Colonic mucosa (tissue), 4 donors: ENCODE results near the gene PARD3B. TPM values are rescaled to one million over a fixed set of nuclear protein-coding genes. Genes with fewer than 3 reads are reported as not detected.

Source experiments
- DNase-seq: peaks from one replicate; pipeline ENCODE4 v3.0.0-alpha.2; 2020
- H3K27ac ChIP-seq: fragments of 200-600 bp; one replicate; pipeline ENCODE4 v1.8.0; 2021
- H3K27me3 ChIP-seq: fragments of 200-600 bp; one replicate; pipeline ENCODE4 v1.8.0; 2021
- H3K36me3 ChIP-seq: fragments of 200-600 bp; one replicate; pipeline ENCODE4 v1.8.0; 2021
- H3K4me1 ChIP-seq: fragments of 200-600 bp; one replicate; pipeline ENCODE4 v1.8.0; 2021; ENCODE audit warnings: mild to moderate bottlenecking
- H3K4me3 ChIP-seq: fragments of 200-600 bp; one replicate; pipeline ENCODE4 v1.8.0; 2021
- H3K9ac ChIP-seq, 2 donors: one replicate each; pipeline ENCODE4 v1.7.0; 2013; ENCODE audit warnings: control low read depth in 2 of 2, low read depth in 2 of 2, low read length in 2 of 2
- H3K9me3 ChIP-seq: fragments of 200-600 bp; one replicate; pipeline ENCODE4 v1.8.0; 2021
- CTCF ChIP-seq: fragments of 200-600 bp; IDR thresholded peaks from one replicate; pipeline ENCODE4 v1.8.0; 2022; ENCODE audit warnings: antibody characterized with exemption, mild to moderate bottlenecking
- intact Hi-C: fragments of 100-400 bp; cut with DNase I; formaldehyde crosslinking; loops from one replicate; pipeline ENCODE4 v1.14.1; 2022
- total RNA-seq, 2 donors: library from RNA; stranded (reverse); fragmentation: NEBNext Ultra II Directional in 1 of 2; extraction: Animal tissue kit (Norgen Biotek cat#: 25700) in 1 of 2; gene quantifications; one replicate each; pipeline ENCODE4 v1.2.1, GENCODE V29; 2021
- donor health status: healthy.
- donor health status: DM: no; HTN: no; CAD: no.
- donor health status: DM: no; HTN: no; CAD: no.

PARD3B gene
- total RNA-seq, 2 donors from 2014 or later = 20.0 to 24.2 TPM

GRCh38 chr2:204743393-204743960 is 198.2 kb downstream of the PARD3B start:
- no peak for TF ChIP-seq CTCF
- H3K9ac ChIP-seq = no peak overlapping the region
- DNase-seq = no peak
- H3K4me1 ChIP-seq = no peaks in the 10 kb centered on the region
- H3K4me3 ChIP-seq = no peak overlapping the region
- H3K9me3 ChIP-seq = no peaks in the 10 kb centered on the region
- intact Hi-C loops = no loop called here
- H3K27me3 ChIP-seq = no peaks in the 10 kb centered on the region
- no peaks in the 10 kb centered on the region for H3K36me3 ChIP-seq
- no peak overlapping the region for H3K27ac ChIP-seq

- H3K36me3 ChIP-seq = no peaks in the 10 kb centered on the region
- H3K9ac ChIP-seq = no peak overlapping the region
- no peaks in the 10 kb centered on the region for H3K4me1 ChIP-seq
- no peak for TF ChIP-seq CTCF
- H3K27ac ChIP-seq = no peak overlapping the region
- H3K4me3 ChIP-seq = no peak overlapping the region
- intact Hi-C loops = no loop called here
- H3K9me3 ChIP-seq = no peaks in the 10 kb centered on the region
- no peak for DNase-seq
- no peaks in the 10 kb centered on the region for H3K27me3 ChIP-seq
Observed at GRCh38 chr2:204744506-204744905, 199.2 kb downstream of the PARD3B start.

GRCh38 chr2:204748286-204748685 is 203.0 kb downstream of the PARD3B start:
- Histone ChIP-seq H3K9me3 (no peaks in the 10 kb centered on the region), H3K9ac (no peak overlapping the region), H3K27ac (no peak overlapping the region)

GRCh38 chr2:204749319-204749718 is 204.0 kb downstream of the PARD3B start:
- Histone ChIP-seq H3K27ac (no peak overlapping the region), H3K4me1 (no peaks in the 10 kb centered on the region), H3K9me3 (no peaks in the 10 kb centered on the region), H3K27me3 (no peaks in the 10 kb centered on the region), H3K36me3 (no peaks in the 10 kb centered on the region), H3K9ac (no peak overlapping the region), H3K4me3 (no peak overlapping the region)
- DNase-seq = no peak
- intact Hi-C loops = no loop called here
- TF ChIP-seq CTCF = no peak

More at GRCh38 chr2:204748286-204748685, 203.0 kb downstream of the PARD3B start:
- Histone ChIP-seq H3K4me3 (no peak overlapping the region), H3K4me1 (no peaks in the 10 kb centered on the region), H3K36me3 (no peaks in the 10 kb centered on the region), H3K27me3 (no peaks in the 10 kb centered on the region)
- no peak for TF ChIP-seq CTCF
- no peak for DNase-seq
- intact Hi-C loops = no loop called here

GRCh38 chr2:204750389-204750788 is 205.1 kb downstream of the PARD3B start:
- H3K9me3 ChIP-seq = no peaks in the 10 kb centered on the region
- H3K4me1 ChIP-seq = no peaks in the 10 kb centered on the region
- no peak overlapping the region for H3K9ac ChIP-seq
- no peaks in the 10 kb centered on the region for H3K27me3 ChIP-seq
- no peak overlapping the region for H3K4me3 ChIP-seq
- H3K36me3 ChIP-seq = no peaks in the 10 kb centered on the region
- no peak overlapping the region for H3K27ac ChIP-seq
- TF ChIP-seq CTCF = no peak
- no peak for DNase-seq
- intact Hi-C loops = no loop called here
